SJSA1 (cell line): Measurements from ENCODE around the gene BTBD17. TPM values are rescaled to one million over a fixed set of nuclear protein-coding genes. Genes with fewer than 3 reads are reported as not detected.

Experiments used
- DNase-seq, 2 experiments: peaks; one replicate each; pipeline ENCODE4 v3.0.0-alpha.2; 2015 to 2020; ENCODE audit warnings: low spot score in 2 of 2, low read depth in 1 of 2
- H3K27ac ChIP-seq: fragments of 250-450 bp; sonication (Bioruptor Pico); 2 replicates; pipeline ENCODE4 v1.5.1; 2020; ENCODE audit warnings: mild to moderate bottlenecking, moderate library complexity
- H3K27me3 ChIP-seq: fragments of 250-450 bp; sonication (Bioruptor Pico); replicated peaks from 2 replicates; pipeline ENCODE4 v1.5.1; 2020; ENCODE audit warnings: mild to moderate bottlenecking, moderate library complexity
- H3K36me3 ChIP-seq: fragments of 250-450 bp; sonication (Bioruptor Pico); 2 replicates; pipeline ENCODE4 v1.5.1; 2020; ENCODE audit warnings: mild to moderate bottlenecking
- H3K4me1 ChIP-seq: fragments of 250-450 bp; sonication (Bioruptor Pico); replicated peaks from 2 replicates; pipeline ENCODE4 v1.6.1; 2021; ENCODE audit warnings: mild to moderate bottlenecking
- H3K4me3 ChIP-seq: fragments of 250-450 bp; sonication (Bioruptor Pico); 2 replicates; pipeline ENCODE4 v1.5.1; 2020; ENCODE audit warnings: mild to moderate bottlenecking
- H3K9me3 ChIP-seq: fragments of 250-450 bp; sonication (Bioruptor Pico); replicated peaks from 2 replicates; pipeline ENCODE4 v1.5.1; 2020; ENCODE audit warnings: mild to moderate bottlenecking
- total RNA-seq: library from RNA; depleted of rRNA; stranded (reverse); fragments of >200 nt; shearing (Covaris generic); gene quantifications from 2 replicates; pipeline ENCODE4 v1.2.3, GENCODE V29; 2014

The BTBD17 gene
- total RNA-seq, 1 experiment from 2014 or later, result not detected

GRCh38 chr17:74360899-74361229 lies 804 bp downstream of the BTBD17 start:
- H3K4me1 ChIP-seq, result peaks cover 10% of the 10 kb centered on the region
- no peak overlapping the region for H3K4me3 ChIP-seq
- no peak overlapping the region for H3K27ac ChIP-seq
- H3K36me3 ChIP-seq, result no peaks in the 10 kb centered on the region
- peaks cover 5% of the 10 kb centered on the region; the same call in 1 of the 2 replicates for H3K9me3 ChIP-seq
- peaks cover 85% of the 10 kb centered on the region for H3K27me3 ChIP-seq
- no peak for DNase-seq

DNA sequence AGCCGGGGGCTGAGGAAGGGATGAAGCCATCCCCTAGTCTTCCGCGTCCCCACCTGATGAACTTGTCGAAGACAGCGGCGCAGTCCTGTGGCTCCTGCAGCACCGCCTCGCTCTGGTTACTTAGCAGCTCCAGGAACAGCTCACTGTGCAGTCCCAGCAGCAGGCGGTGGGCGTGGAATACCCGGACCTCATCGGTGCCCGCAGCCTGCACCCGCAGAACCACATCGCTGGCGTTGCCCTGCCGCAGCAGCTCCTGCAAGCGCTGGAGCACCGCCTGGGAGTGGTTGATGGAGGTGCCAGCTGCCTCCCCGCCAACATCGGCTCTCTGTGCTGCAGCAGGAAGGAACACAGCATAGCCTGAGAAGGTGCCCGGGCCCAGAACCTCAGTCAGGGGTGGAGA lies 1.8 kb downstream of the BTBD17 start:
- no peak for DNase-seq
- Histone ChIP-seq H3K4me1 (peaks cover 10% of the 10 kb centered on the region), H3K36me3 (no peaks in the 10 kb centered on the region), H3K9me3 (peaks cover 5% of the 10 kb centered on the region; the same call in 1 of the 2 replicates), H3K27ac (no peak overlapping the region), H3K4me3 (no peak overlapping the region), H3K27me3 (peaks cover 85% of the 10 kb centered on the region)

DNA sequence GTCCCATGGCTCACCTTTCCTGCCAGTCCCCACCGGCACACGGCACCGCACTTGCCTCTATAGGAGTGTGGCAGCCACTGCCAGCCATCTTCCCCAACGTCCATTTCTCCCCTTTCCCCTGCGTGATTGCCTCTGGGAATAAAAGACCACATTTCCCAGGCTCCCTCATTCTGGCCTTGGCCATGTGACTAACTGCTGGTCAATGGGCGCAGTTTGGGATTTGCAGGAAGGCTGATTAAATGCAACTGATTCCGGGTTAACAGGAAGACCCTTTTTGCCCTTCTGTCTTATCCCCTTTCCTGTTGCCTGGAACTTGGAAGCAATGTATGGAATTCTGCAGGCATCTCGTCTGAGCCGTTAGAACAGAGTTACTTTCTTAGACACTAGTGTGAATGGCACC lies 3.0 kb downstream of the BTBD17 start:
- H3K27me3 ChIP-seq, result peaks cover 96% of the 10 kb centered on the region
- H3K4me1 ChIP-seq, result peaks cover 10% of the 10 kb centered on the region
- no peak overlapping the region for H3K4me3 ChIP-seq
- H3K36me3 ChIP-seq, result no peaks in the 10 kb centered on the region
- DNase-seq, result no peak
- H3K9me3 ChIP-seq, result peaks cover 5% of the 10 kb centered on the region; the same call in 1 of the 2 replicates
- H3K27ac ChIP-seq, result no peak overlapping the region

DNA sequence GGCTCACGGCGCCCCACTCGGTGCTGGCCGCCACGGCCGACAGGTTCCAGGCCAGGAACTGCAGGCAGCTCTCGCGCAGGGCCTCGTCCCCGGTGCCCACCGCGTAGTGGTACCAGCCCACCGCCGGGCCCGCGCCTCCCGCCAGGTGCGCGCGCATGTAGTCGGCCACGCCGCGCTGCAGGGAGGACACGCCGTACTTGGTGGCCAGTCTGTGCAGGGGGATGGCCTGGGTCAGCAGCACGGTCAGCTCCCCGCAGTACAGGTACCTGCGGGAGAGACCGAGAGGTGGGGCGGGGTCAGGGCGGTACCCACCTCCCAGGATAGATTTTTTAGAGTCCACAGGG lies 4.2 kb downstream of the BTBD17 start:
- DNase-seq, result no peak
- Histone ChIP-seq H3K9me3 (peaks cover 5% of the 10 kb centered on the region; the same call in 1 of the 2 replicates), H3K36me3 (no peaks in the 10 kb centered on the region), H3K27me3 (peaks cover 100% of the 10 kb centered on the region), H3K4me3 (no peak overlapping the region), H3K4me1 (peaks cover 10% of the 10 kb centered on the region), H3K27ac (no peak overlapping the region)

GRCh38 chr17:74356646-74357465 lies 4.8 kb downstream of the BTBD17 start:
- H3K27ac ChIP-seq, result no peak overlapping the region

GRCh38 chr17:74355065-74355464 lies 6.6 kb downstream of the BTBD17 start:
- Histone ChIP-seq H3K27me3 (peaks cover 100% of the 10 kb centered on the region), H3K9me3 (peaks cover 5% of the 10 kb centered on the region; the same call in 1 of the 2 replicates), H3K27ac (no peak overlapping the region), H3K36me3 (no peaks in the 10 kb centered on the region), H3K4me1 (peaks cover 10% of the 10 kb centered on the region), H3K4me3 (no peak overlapping the region)
- no peak for DNase-seq

More at GRCh38 chr17:74356646-74357465, 4.8 kb downstream of the BTBD17 start:
- H3K4me1 ChIP-seq, result peaks cover 10% of the 10 kb centered on the region
- H3K4me3 ChIP-seq, result no peak overlapping the region
- H3K27me3 ChIP-seq, result peaks cover 100% of the 10 kb centered on the region
- no peaks in the 10 kb centered on the region for H3K36me3 ChIP-seq
- no peak for DNase-seq
- peaks cover 5% of the 10 kb centered on the region; the same call in 1 of the 2 replicates for H3K9me3 ChIP-seq

- H3K27ac ChIP-seq, result no peak overlapping the region
- H3K9me3 ChIP-seq, result peaks cover 5% of the 10 kb centered on the region; the same call in 1 of the 2 replicates
- H3K4me1 ChIP-seq, result peaks cover 10% of the 10 kb centered on the region
- no peak overlapping the region for H3K4me3 ChIP-seq
- DNase-seq, result no peak
- no peaks in the 10 kb centered on the region for H3K36me3 ChIP-seq
- peaks cover 100% of the 10 kb centered on the region for H3K27me3 ChIP-seq
These were observed 7.1 kb downstream of the BTBD17 start for GRCh38 chr17:74354561-74354960.

- Histone ChIP-seq H3K4me3 (no peak overlapping the region), H3K9me3 (peaks cover 5% of the 10 kb centered on the region; the same call in 1 of the 2 replicates), H3K27me3 (peaks cover 100% of the 10 kb centered on the region), H3K36me3 (no peaks in the 10 kb centered on the region), H3K27ac (no peak overlapping the region), H3K4me1 (peaks cover 10% of the 10 kb centered on the region)
- DNase-seq, result no peak
These were observed 7.5 kb downstream of the BTBD17 start for GRCh38 chr17:74354123-74354522.

DNA sequence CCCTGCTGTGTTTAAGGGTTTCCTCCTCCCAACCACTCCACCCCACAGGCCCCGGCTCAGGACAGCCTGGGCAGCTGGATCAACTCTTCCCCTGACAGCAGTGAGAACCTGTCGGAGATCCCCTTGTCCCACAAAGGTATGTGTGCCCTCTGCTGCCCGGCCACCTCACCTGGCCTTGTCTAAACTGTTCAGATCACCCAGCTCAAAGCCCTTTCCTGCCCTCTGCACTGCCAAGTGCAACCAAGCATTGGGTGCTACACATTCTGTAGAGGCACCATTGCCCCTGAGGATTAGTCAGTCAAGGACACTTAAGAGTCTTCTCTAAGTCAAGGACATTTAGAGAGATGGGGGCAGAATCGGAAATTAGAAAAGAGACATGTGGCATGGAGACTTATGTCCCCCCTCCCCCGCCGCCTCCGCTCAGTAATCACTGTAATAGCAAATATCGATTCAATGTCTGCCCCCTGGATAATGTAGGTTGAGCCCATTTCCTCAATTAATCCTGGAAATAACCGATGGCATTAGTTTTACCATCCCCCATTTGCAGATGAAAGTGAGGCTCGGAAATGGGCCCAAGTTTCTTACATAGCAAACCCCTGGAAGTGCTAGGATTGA lies 8.1 kb downstream of the BTBD17 start:
- Histone ChIP-seq H3K9me3 (peaks cover 5% of the 10 kb centered on the region; the same call in 1 of the 2 replicates), H3K4me3 (no peak overlapping the region), H3K4me1 (peaks cover 10% of the 10 kb centered on the region), H3K27me3 (peaks cover 100% of the 10 kb centered on the region), H3K36me3 (no peaks in the 10 kb centered on the region), H3K27ac (no peak overlapping the region)
- no peak for DNase-seq

- Histone ChIP-seq H3K4me1 (peaks cover 3% of the 10 kb centered on the region), H3K36me3 (no peaks in the 10 kb centered on the region), H3K27ac (no peak overlapping the region), H3K27me3 (peaks cover 100% of the 10 kb centered on the region), H3K4me3 (no peak overlapping the region), H3K9me3 (no peaks in the 10 kb centered on the region)
- no peak for DNase-seq
These were observed 10.0 kb downstream of the BTBD17 start for GRCh38 chr17:74351552-74352210.

DNA sequence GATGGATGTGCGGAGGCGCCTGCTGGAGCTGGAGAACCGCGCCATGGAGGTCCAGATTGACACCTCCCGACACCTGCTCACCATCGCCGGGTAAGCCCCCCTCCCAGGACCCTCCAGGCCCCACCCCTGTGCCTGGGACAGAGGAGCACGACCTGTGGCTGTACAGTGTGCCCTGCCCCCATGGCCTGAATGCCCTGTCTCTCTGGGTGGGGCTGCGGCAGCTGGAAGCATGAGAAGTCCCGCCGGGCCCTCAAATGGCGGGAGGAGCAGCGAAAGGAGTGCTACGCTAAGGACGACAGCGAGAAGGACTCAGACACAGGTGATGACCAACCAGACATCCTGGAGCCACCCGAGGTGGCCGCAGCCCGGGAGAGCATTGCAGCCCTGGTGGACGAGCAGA lies 11.2 kb downstream of the BTBD17 start:
- Histone ChIP-seq H3K27ac (no peak overlapping the region), H3K36me3 (no peaks in the 10 kb centered on the region), H3K4me3 (no peak overlapping the region), H3K27me3 (peaks cover 98% of the 10 kb centered on the region), H3K9me3 (no peaks in the 10 kb centered on the region), H3K4me1 (no peaks in the 10 kb centered on the region)
- no peak for DNase-seq

GRCh38 chr17:74349120-74349519 lies 12.5 kb downstream of the BTBD17 start:
- Histone ChIP-seq H3K9me3 (no peaks in the 10 kb centered on the region), H3K27ac (no peak overlapping the region), H3K27me3 (peaks cover 98% of the 10 kb centered on the region), H3K4me3 (no peak overlapping the region), H3K4me1 (no peaks in the 10 kb centered on the region), H3K36me3 (no peaks in the 10 kb centered on the region)
- DNase-seq, result no peak

DNA sequence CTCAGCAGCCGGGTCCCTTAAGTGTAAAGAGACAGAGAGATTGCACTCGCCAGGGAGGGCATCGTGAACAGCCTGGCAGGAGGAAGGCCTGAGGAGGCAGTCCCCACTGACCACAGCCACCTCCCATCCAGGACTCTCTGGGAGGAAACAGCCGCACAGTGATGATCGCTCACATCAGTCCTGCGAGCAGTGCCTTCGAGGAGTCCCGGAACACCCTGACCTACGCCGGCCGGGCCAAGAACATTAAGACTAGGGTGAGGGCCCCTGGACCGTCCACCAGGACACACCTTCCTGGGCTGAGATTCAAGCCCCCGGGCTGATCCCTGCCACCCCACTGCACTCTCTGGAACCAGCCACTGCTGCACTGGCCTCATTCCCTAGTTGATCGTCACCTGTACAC lies 14.0 kb downstream of the BTBD17 start:
- no peak for DNase-seq
- Histone ChIP-seq H3K27ac (no peak overlapping the region), H3K4me1 (no peaks in the 10 kb centered on the region), H3K9me3 (no peaks in the 10 kb centered on the region), H3K36me3 (no peaks in the 10 kb centered on the region), H3K4me3 (no peak overlapping the region), H3K27me3 (peaks cover 96% of the 10 kb centered on the region)
